Gastroesophageal sphincter (tissue), 3 donors: Measurements from ENCODE around the gene KRT84.

Experiments used
- CTCF ChIP-seq, 4 experiments: fragments of 200-600 bp in 2 of 4; fragments of 450-650 bp in 2 of 4; sonication (generic) in 1 of 4; IDR thresholded peaks; one replicate each; pipeline ENCODE4 v1.5.1; 2017 to 2019; ENCODE audit warnings: antibody characterized with exemption in 4 of 4, mild to moderate bottlenecking in 2 of 4, moderate library complexity in 2 of 4
- POLR2AphosphoS5 ChIP-seq: sonication (generic); formaldehyde crosslinking; IDR thresholded peaks from one replicate; pipeline ENCODE4 v1.6.1; 2017; ENCODE audit warnings: antibody characterized with exemption

DNA sequence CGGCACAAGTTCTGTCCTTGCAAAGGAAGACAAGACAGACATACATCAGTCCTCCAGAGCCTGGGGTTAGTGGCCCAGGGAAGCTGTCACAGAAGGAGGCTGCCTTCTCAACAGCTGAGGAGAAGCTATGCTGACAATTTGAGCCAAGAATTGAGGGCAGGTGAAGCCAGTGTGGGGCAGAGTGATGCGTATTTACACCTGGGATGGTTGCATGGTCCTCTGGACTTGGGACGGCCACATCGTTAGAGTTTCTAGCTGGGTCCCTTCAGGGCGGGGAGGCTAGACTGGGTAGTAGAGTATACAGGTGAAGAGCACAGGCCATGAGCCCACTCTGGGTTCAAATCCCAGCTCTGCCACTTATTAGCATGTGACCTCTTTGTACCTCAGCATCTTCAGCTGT, 34.7 kb downstream of the KRT84 start:
- no peak for TF ChIP-seq POLR2AphosphoS5
- no peak for TF ChIP-seq CTCF (IDR thresholded peaks at IDR 0.05)
